ENCODE data around the gene PLD1.

- no peak for TF ChIP-seq POLR2A (IDR thresholded peaks at IDR 0.05; ENCODE audit: low read length)
- TF ChIP-seq GATA1 (IDR thresholded peaks at IDR 0.05; ENCODE audit: low read depth, low read length) = no peak
Measured at GRCh38 chr3:171643681-171644080, 166.6 kb downstream of the PLD1 start.
